Measurements from ENCODE around the gene CCR2.
"Not testable (repeated sequence)": the region's sequence is repeated elsewhere in the genome, so short reads cannot be mapped to it uniquely, and the experiment has no call there.

CCR2 gene

GRCh38 chr3:46353647-46354410, at the start of gene CCR2:
TSS of gene CCR2 (plus strand) at chr3:46354111. CDS start at chr3:46357528, 3,417 bp downstream.
- DNase-seq (ENCODE audit: low read depth in 2 of 2), result peak in 1 of 2 donors; percentile 22

GRCh38 chr3:46304739-46305138, 49.2 kb upstream of the CCR2 start:
- DNase-seq (ENCODE audit: low read depth in 2 of 2), result no peak

GRCh38 chr3:46312991-46313390, 40.9 kb upstream of the CCR2 start:
- DNase-seq (ENCODE audit: low read depth in 2 of 2), result no peak

- no peak for DNase-seq (ENCODE audit: low read depth in 2 of 2)
These were observed 39.4 kb upstream of the CCR2 start for GRCh38 chr3:46314517-46314916.

- no peak for DNase-seq (ENCODE audit: low read depth in 2 of 2)
These were observed 37.7 kb upstream of the CCR2 start for GRCh38 chr3:46316206-46316605.

GRCh38 chr3:46318207-46318927, 35.5 kb upstream of the CCR2 start:
- no peak for DNase-seq (ENCODE audit: low read depth in 2 of 2)

GRCh38 chr3:46321461-46322104, 32.3 kb upstream of the CCR2 start:
- DNase-seq (ENCODE audit: low read depth in 2 of 2), result no peak

GRCh38 chr3:46324036-46324435, 29.9 kb upstream of the CCR2 start:
- DNase-seq (ENCODE audit: low read depth in 2 of 2), result no peak

- DNase-seq (ENCODE audit: low read depth in 2 of 2), result no peak
These were observed 28.1 kb upstream of the CCR2 start for GRCh38 chr3:46325645-46326300.

GRCh38 chr3:46330676-46331075, 23.2 kb upstream of the CCR2 start:
- DNase-seq (ENCODE audit: low read depth in 2 of 2), result not testable (repeated sequence)

- no peak for DNase-seq (ENCODE audit: low read depth in 2 of 2)
These were observed 19.0 kb upstream of the CCR2 start for GRCh38 chr3:46334741-46335478.

- DNase-seq (ENCODE audit: low read depth in 2 of 2), result no peak
These were observed 18.4 kb upstream of the CCR2 start for GRCh38 chr3:46335541-46335940.

GRCh38 chr3:46337911-46338310, 16.0 kb upstream of the CCR2 start:
- no peak for DNase-seq (ENCODE audit: low read depth in 2 of 2)

- no peak for DNase-seq (ENCODE audit: low read depth in 2 of 2)
These were observed 15.1 kb upstream of the CCR2 start for GRCh38 chr3:46338840-46339239.

- no peak for DNase-seq (ENCODE audit: low read depth in 2 of 2)
These were observed 9.4 kb upstream of the CCR2 start for GRCh38 chr3:46344476-46344875.

- no peak for DNase-seq (ENCODE audit: low read depth in 2 of 2)
These were observed 5.0 kb upstream of the CCR2 start for GRCh38 chr3:46348823-46349482.

- no peak for DNase-seq (ENCODE audit: low read depth in 2 of 2)
These were observed 4.2 kb upstream of the CCR2 start for GRCh38 chr3:46349484-46350261.

GRCh38 chr3:46350262-46350565, 3.7 kb upstream of the CCR2 start:
- DNase-seq (ENCODE audit: low read depth in 2 of 2), result no peak

- no peak for DNase-seq (ENCODE audit: low read depth in 2 of 2)
These were observed 2.3 kb upstream of the CCR2 start for GRCh38 chr3:46351646-46352045.

GRCh38 chr3:46353090-46353489, 821 bp upstream of the CCR2 start:
- no peak for DNase-seq (ENCODE audit: low read depth in 2 of 2)
